Measurements from ENCODE around the gene PNLIPRP2. TPM values are rescaled to one million over a fixed set of nuclear protein-coding genes. Genes with fewer than 3 reads are reported as not detected.

The PNLIPRP2 gene
- not detected in 2 replicates for total RNA-seq
- polyA plus RNA-seq = not detected in 2 replicates
- polyA plus RNA-seq (2012) = not detected in 2 replicates
- not detected in 2 replicates for polyA minus RNA-seq (ENCODE audit: low replicate concordance)

- Histone ChIP-seq H3K9me3 (ENCODE audit: control insufficient read depth, insufficient read depth, low read depth, low read length) (no peaks in the 10 kb centered on the region), H3K27ac (ENCODE audit: insufficient read depth, low read length) (no peak within 1 kb of the TSS), H3K4me1 (ENCODE audit: control insufficient read depth, extremely low read depth, insufficient read depth, low read length) (no peaks in the 10 kb centered on the region), H3K9ac (ENCODE audit: insufficient read depth, low read length) (no peak within 1 kb of the TSS), H3K4me2 (ENCODE audit: extremely low read depth, insufficient read depth, low read length) (no peak within 1 kb of the TSS), H2AFZ (ENCODE audit: low read length) (no peak within 1 kb of the TSS), H4K20me1 (ENCODE audit: control insufficient read depth, extremely low read depth, insufficient read depth, low read length) (no peaks in the 10 kb centered on the region), H3K27me3 (ENCODE audit: control insufficient read depth, insufficient read depth, low read length) (no peaks in the 10 kb centered on the region), H3K79me2 (ENCODE audit: control insufficient read depth, insufficient read depth, low read length) (no peaks in the 10 kb centered on the region), H3K4me3 (replicated peaks in 1 of 4; ENCODE audit: control extremely low read depth in 1 of 4, insufficient read depth in 1 of 4, low read depth in 3 of 4, low read length in 4 of 4) (no peak within 1 kb of the TSS), H3K36me3 (ENCODE audit: control insufficient read depth, insufficient read depth, low read length) (no peaks in the 10 kb centered on the region)
- no peak for DNase-seq (ENCODE audit: low read depth in 2 of 2)
- TF ChIP-seq CTCF (conservative IDR thresholded peaks at IDR 0.05 in 1 of 2, IDR thresholded peaks at IDR 0.05 in 1 of 2; ENCODE audit: low read depth in 1 of 2, low read length in 2 of 2) = no peak
- no peak for TF ChIP-seq EZH2 (IDR thresholded peaks at IDR 0.05; ENCODE audit: low read length, missing control alignments)
These were observed at the start of gene PNLIPRP2 for GRCh38 chr10:116620423-116621400. PNLIPRP2 (plus strand) TSS chr10:116620953.

GRCh38 chr10:116574797-116575196, 46.0 kb upstream of the PNLIPRP2 start:
- no peak overlapping the region for H3K4me3 ChIP-seq (replicated peaks in 1 of 4; ENCODE audit: control extremely low read depth in 1 of 4, insufficient read depth in 1 of 4, low read depth in 3 of 4, low read length in 4 of 4)
- no peak overlapping the region for H2AFZ ChIP-seq (ENCODE audit: low read length)
- H3K27me3 ChIP-seq (ENCODE audit: control insufficient read depth, insufficient read depth, low read length) = no peaks in the 10 kb centered on the region
- no peaks in the 10 kb centered on the region for H3K36me3 ChIP-seq (ENCODE audit: control insufficient read depth, insufficient read depth, low read length)
- H3K9me3 ChIP-seq (ENCODE audit: control insufficient read depth, insufficient read depth, low read depth, low read length) = no peaks in the 10 kb centered on the region
- DNase-seq (ENCODE audit: low read depth in 2 of 2) = no peak
- no peak overlapping the region for H3K27ac ChIP-seq (ENCODE audit: insufficient read depth, low read length)
- no peaks in the 10 kb centered on the region for H4K20me1 ChIP-seq (ENCODE audit: control insufficient read depth, extremely low read depth, insufficient read depth, low read length)
- TF ChIP-seq EZH2 (IDR thresholded peaks at IDR 0.05; ENCODE audit: low read length, missing control alignments) (no peak), CTCF (conservative IDR thresholded peaks at IDR 0.05 in 1 of 2, IDR thresholded peaks at IDR 0.05 in 1 of 2; ENCODE audit: low read depth in 1 of 2, low read length in 2 of 2) (no peak)
- no peak overlapping the region for H3K9ac ChIP-seq (ENCODE audit: insufficient read depth, low read length)
- no peaks in the 10 kb centered on the region for H3K4me1 ChIP-seq (ENCODE audit: control insufficient read depth, extremely low read depth, insufficient read depth, low read length)
- H3K79me2 ChIP-seq (ENCODE audit: control insufficient read depth, insufficient read depth, low read length) = no peaks in the 10 kb centered on the region
- H3K4me2 ChIP-seq (ENCODE audit: extremely low read depth, insufficient read depth, low read length) = no peak overlapping the region

- no peaks in the 10 kb centered on the region for H3K4me1 ChIP-seq (ENCODE audit: control insufficient read depth, extremely low read depth, insufficient read depth, low read length)
- H3K4me2 ChIP-seq (ENCODE audit: extremely low read depth, insufficient read depth, low read length) = no peak overlapping the region
- no peaks in the 10 kb centered on the region for H3K79me2 ChIP-seq (ENCODE audit: control insufficient read depth, insufficient read depth, low read length)
- H3K36me3 ChIP-seq (ENCODE audit: control insufficient read depth, insufficient read depth, low read length) = no peaks in the 10 kb centered on the region
- H3K27me3 ChIP-seq (ENCODE audit: control insufficient read depth, insufficient read depth, low read length) = no peaks in the 10 kb centered on the region
- no peak overlapping the region for H2AFZ ChIP-seq (ENCODE audit: low read length)
- no peak overlapping the region for H3K9ac ChIP-seq (ENCODE audit: insufficient read depth, low read length)
- no peak overlapping the region for H3K27ac ChIP-seq (ENCODE audit: insufficient read depth, low read length)
- no peak for DNase-seq (ENCODE audit: low read depth in 2 of 2)
- H3K4me3 ChIP-seq (replicated peaks in 1 of 4; ENCODE audit: control extremely low read depth in 1 of 4, insufficient read depth in 1 of 4, low read depth in 3 of 4, low read length in 4 of 4) = no peak overlapping the region
- no peaks in the 10 kb centered on the region for H4K20me1 ChIP-seq (ENCODE audit: control insufficient read depth, extremely low read depth, insufficient read depth, low read length)
- H3K9me3 ChIP-seq (ENCODE audit: control insufficient read depth, insufficient read depth, low read depth, low read length) = no peaks in the 10 kb centered on the region
- TF ChIP-seq CTCF (conservative IDR thresholded peaks at IDR 0.05 in 1 of 2, IDR thresholded peaks at IDR 0.05 in 1 of 2; ENCODE audit: low read depth in 1 of 2, low read length in 2 of 2) (no peak), EZH2 (IDR thresholded peaks at IDR 0.05; ENCODE audit: low read length, missing control alignments) (no peak)
These were observed 32.7 kb upstream of the PNLIPRP2 start for GRCh38 chr10:116587878-116588591.

Measured in fibroblast of lung (primary cell).